H9 (cell line): ENCODE measurements around the gene AQP5. TPM values are rescaled to one million over a fixed set of nuclear protein-coding genes. Genes with fewer than 3 reads are reported as not detected.

Source experiments
- DNase-seq: peaks from one replicate; pipeline ENCODE4 v3.0.0-alpha.2; 2017
- H2AFZ ChIP-seq: one replicate; pipeline ENCODE4 v1.6.1; 2013; ENCODE audit warnings: mild to moderate bottlenecking, low read length, control low read depth, moderate library complexity
- H2AK5ac ChIP-seq: 2 replicates; pipeline ENCODE4 v1.6.1; 2013; ENCODE audit warnings: low read length, control low read depth, mixed read lengths; ENCODE audit not compliant: insufficient read length
- H2BK120ac ChIP-seq: one replicate; pipeline ENCODE4 v1.6.1; 2013; ENCODE audit warnings: low read depth, mild to moderate bottlenecking, low read length, control low read depth, inconsistent platforms; ENCODE audit not compliant: poor library complexity, severe bottlenecking
- H2BK12ac ChIP-seq: 2 replicates; pipeline ENCODE4 v1.6.1; 2013; ENCODE audit warnings: low read length, control low read depth, mixed read lengths, low read depth; ENCODE audit not compliant: insufficient read length
- H2BK15ac ChIP-seq: 2 replicates; pipeline ENCODE4 v1.6.1; 2013; ENCODE audit warnings: low read depth, low read length, control low read depth
- H2BK20ac ChIP-seq: one replicate; pipeline ENCODE4 v1.6.1; 2013; ENCODE audit warnings: low read depth, mild to moderate bottlenecking, low read length, control low read depth, inconsistent platforms; ENCODE audit not compliant: poor library complexity, severe bottlenecking
- H2BK5ac ChIP-seq: 2 replicates; pipeline ENCODE4 v1.6.1; 2013; ENCODE audit warnings: low read length, control low read depth, mixed read lengths; ENCODE audit not compliant: insufficient read length
- H3K14ac ChIP-seq: 2 replicates; pipeline ENCODE4 v1.6.1; 2013; ENCODE audit warnings: low read length, control low read depth; ENCODE audit not compliant: insufficient read depth
- H3K18ac ChIP-seq: 2 replicates; pipeline ENCODE4 v1.6.1; 2013; ENCODE audit warnings: low read depth, mild to moderate bottlenecking, mixed read lengths, low read length, control low read depth; ENCODE audit not compliant: insufficient read length
- H3K23ac ChIP-seq: 2 replicates; pipeline ENCODE4 v1.6.1; 2013; ENCODE audit warnings: low read length, control low read depth, mixed read lengths, low read depth; ENCODE audit not compliant: insufficient read length
- H3K23me2 ChIP-seq: 2 replicates; pipeline ENCODE4 v1.6.1; 2013; ENCODE audit warnings: low read depth, mild to moderate bottlenecking, mixed read lengths, low read length, control low read depth; ENCODE audit not compliant: insufficient read length, poor library complexity, severe bottlenecking
- H3K27ac ChIP-seq: 2 replicates; pipeline ENCODE4 v1.5.1; 2013; ENCODE audit warnings: low read length, control low read depth, mixed read lengths, low read depth; ENCODE audit not compliant: insufficient read length
- H3K27me3 ChIP-seq: 2 replicates; pipeline ENCODE4 v1.6.1; 2013; ENCODE audit warnings: low read length, control low read depth, inconsistent platforms; ENCODE audit not compliant: insufficient read depth
- H3K4ac ChIP-seq: 2 replicates; pipeline ENCODE4 v1.6.1; 2013; ENCODE audit warnings: low read depth, mild to moderate bottlenecking, control low read depth, inconsistent platforms, low read length, moderate library complexity
- H3K4me1 ChIP-seq: 2 replicates; pipeline ENCODE4 v1.6.1; 2013; ENCODE audit warnings: low read length, control low read depth, inconsistent platforms; ENCODE audit not compliant: insufficient read depth
- H3K4me2 ChIP-seq: 2 replicates; pipeline ENCODE4 v1.6.1; 2013; ENCODE audit warnings: low read length, control low read depth, mixed read lengths; ENCODE audit not compliant: insufficient read length, insufficient read depth
- H3K56ac ChIP-seq: 2 replicates; pipeline ENCODE4 v1.6.1; 2013; ENCODE audit warnings: low read depth, mild to moderate bottlenecking, mixed read lengths, low read length, control low read depth; ENCODE audit not compliant: insufficient read length
- H3K79me1 ChIP-seq: 2 replicates; pipeline ENCODE4 v1.6.1; 2013; ENCODE audit warnings: low read depth, mild to moderate bottlenecking, moderate library complexity, low read length, control low read depth, inconsistent platforms; ENCODE audit not compliant: insufficient read depth, poor library complexity, severe bottlenecking
- H3K79me2 ChIP-seq: 2 replicates; pipeline ENCODE4 v1.6.1; 2013; ENCODE audit warnings: low read length, control low read depth, inconsistent platforms; ENCODE audit not compliant: insufficient read depth
- H3K9ac ChIP-seq: 2 replicates; pipeline ENCODE4 v1.6.1; 2013; ENCODE audit warnings: low read length, control low read depth, mixed read lengths; ENCODE audit not compliant: insufficient read length; ENCODE audit errors: extremely low read depth
- H3K9me3 ChIP-seq: one replicate; pipeline ENCODE4 v1.6.1; 2013; ENCODE audit warnings: low read depth, low read length, inconsistent platforms; ENCODE audit not compliant: control insufficient read depth
- H3T11ph ChIP-seq: one replicate; pipeline ENCODE4 v1.6.1; 2013; ENCODE audit warnings: mild to moderate bottlenecking, low read length, control low read depth, inconsistent platforms
- H4K20me1 ChIP-seq: one replicate; pipeline ENCODE4 v1.6.1; 2013; ENCODE audit not compliant: control insufficient read depth, insufficient read length, insufficient read depth
- H4K5ac ChIP-seq: 2 replicates; pipeline ENCODE4 v1.6.1; 2013; ENCODE audit warnings: low read depth, mild to moderate bottlenecking, mixed read lengths, low read length, control low read depth; ENCODE audit not compliant: insufficient read length
- H4K8ac ChIP-seq: replicated peaks from 2 replicates; pipeline ENCODE4 v1.6.1; 2013; ENCODE audit warnings: low read length, control low read depth, mixed read lengths, low read depth; ENCODE audit not compliant: insufficient read length
- H4K91ac ChIP-seq: 2 replicates; pipeline ENCODE4 v1.6.1; 2013; ENCODE audit warnings: low read depth, mild to moderate bottlenecking, moderate library complexity, mixed read lengths, low read length, control low read depth; ENCODE audit not compliant: insufficient read length
- H3K27ac Mint-ChIP-seq, 3 experiments: 2 replicates in 2 of 3; 3 replicates in 1 of 3; pipeline ENCODE4 v1.8.0; 2020 to 2021; ENCODE audit warnings: mixed read lengths in 3 of 3, mild to moderate bottlenecking in 1 of 3, moderate library complexity in 1 of 3
- H3K27me3 Mint-ChIP-seq: 2 replicates; pipeline ENCODE4 v1.8.0; 2021; ENCODE audit warnings: low read depth, mild to moderate bottlenecking, moderate library complexity, mixed read lengths
- H3K36me3 Mint-ChIP-seq, 3 experiments: 2 replicates in 2 of 3; 3 replicates in 1 of 3; pipeline ENCODE4 v1.8.0; 2020 to 2021; ENCODE audit warnings: low read depth in 3 of 3, mixed read lengths in 3 of 3; ENCODE audit not compliant: insufficient read depth in 1 of 3
- H3K4me1 Mint-ChIP-seq, 2 experiments: 2 replicates each; pipeline ENCODE4 v1.8.0; 2020; ENCODE audit warnings: mixed read lengths in 2 of 2
- H3K4me3 Mint-ChIP-seq, 2 experiments: 2 replicates in 1 of 2; 3 replicates in 1 of 2; pipeline ENCODE4 v1.8.0; 2020 to 2021; ENCODE audit warnings: mild to moderate bottlenecking in 2 of 2, mixed read lengths in 2 of 2, moderate library complexity in 1 of 2
- H3K9me3 Mint-ChIP-seq, 2 experiments: 2 replicates in 1 of 2; 3 replicates in 1 of 2; pipeline ENCODE4 v1.8.0; 2020; ENCODE audit warnings: mild to moderate bottlenecking in 2 of 2, mixed read lengths in 2 of 2, moderate library complexity in 1 of 2
- WGBS: extraction: QIAGEN DNeasy Blood & Tissue Kit; methylation state at CpG from one replicate; pipeline ENCODE4 v1.1.7; 2013; ENCODE audit warnings: missing lambda C conversion rate, low lambda C conversion rate, mixed read lengths; ENCODE audit not compliant: insufficient read length; ENCODE audit errors: extremely low coverage; 5-methylcytosine and 5-hydroxymethylcytosine counted together
- total RNA-seq: library from RNA; stranded (reverse); gene quantifications from 2 replicates; pipeline ENCODE4 v1.2.1, GENCODE V29; 2021
- TF ChIP-seq, protein P1 (sequence below): fragments of 200-600 bp; sonication (generic); conservative IDR thresholded peaks from 3 replicates; pipeline ENCODE4 v1.8.0; 2021; ENCODE audit warnings: antibody characterized with exemption, mild to moderate bottlenecking

The AQP5 gene
- total RNA-seq, 1 experiment from 2014 or later, result 2.8 TPM

DNA sequence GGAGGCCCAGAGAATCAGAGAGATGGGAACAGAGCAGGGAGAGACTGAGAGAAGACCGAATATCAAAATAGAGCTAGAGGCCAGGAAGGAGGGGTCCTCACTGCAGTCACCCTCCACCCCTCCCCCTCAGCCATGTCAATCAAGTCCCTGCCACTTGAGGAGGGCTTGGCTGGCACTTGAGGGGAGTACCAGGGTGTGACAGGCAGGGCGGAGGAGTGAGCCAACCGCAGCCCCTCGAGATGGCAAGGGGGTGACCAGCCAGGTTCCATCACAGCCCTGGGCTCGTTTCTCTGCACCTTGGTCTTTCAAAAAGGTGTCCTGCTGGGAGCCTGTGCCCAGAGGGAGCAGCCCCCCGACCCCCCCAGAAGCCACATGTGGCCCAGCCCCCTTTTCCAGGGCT lies 4.2 kb downstream of the AQP5 start:
- peaks cover under 1% of the 10 kb centered on the region; the same call in 1 of the 2 replicates for H3K4me1 ChIP-seq
- H2BK15ac ChIP-seq, result no peak overlapping the region
- no peak overlapping the region for H2BK20ac ChIP-seq
- H2AK5ac ChIP-seq, result no peak overlapping the region
- Mint-ChIP-seq H3K27ac (no peak overlapping the region), H3K27me3 (peaks cover 53% of the 10 kb centered on the region), H3K4me1 (peaks cover 16 to 18% of the 10 kb centered on the region in 2 experiments), H3K4me3 (no peak overlapping the region), H3K9me3 (no peaks in the 10 kb centered on the region), H3K36me3 (no peaks in the 10 kb centered on the region)
- H3K79me2 ChIP-seq, result no peaks in the 10 kb centered on the region
- no peak overlapping the region for H2BK5ac ChIP-seq
- no peak overlapping the region for H4K8ac ChIP-seq
- H2BK12ac ChIP-seq, result no peak overlapping the region
- H3K79me1 ChIP-seq, result no peaks in the 10 kb centered on the region
- no peak overlapping the region for H3K14ac ChIP-seq
- H3K4ac ChIP-seq, result no peak overlapping the region
- no peak overlapping the region for H3T11ph ChIP-seq
- H3K23me2 ChIP-seq, result peaks cover 5% of the 10 kb centered on the region
- no peaks in the 10 kb centered on the region for H3K9me3 ChIP-seq
- H2AFZ ChIP-seq, result no peak overlapping the region
- H2BK120ac ChIP-seq, result no peak overlapping the region
- TF ChIP-seq, protein P1, sequence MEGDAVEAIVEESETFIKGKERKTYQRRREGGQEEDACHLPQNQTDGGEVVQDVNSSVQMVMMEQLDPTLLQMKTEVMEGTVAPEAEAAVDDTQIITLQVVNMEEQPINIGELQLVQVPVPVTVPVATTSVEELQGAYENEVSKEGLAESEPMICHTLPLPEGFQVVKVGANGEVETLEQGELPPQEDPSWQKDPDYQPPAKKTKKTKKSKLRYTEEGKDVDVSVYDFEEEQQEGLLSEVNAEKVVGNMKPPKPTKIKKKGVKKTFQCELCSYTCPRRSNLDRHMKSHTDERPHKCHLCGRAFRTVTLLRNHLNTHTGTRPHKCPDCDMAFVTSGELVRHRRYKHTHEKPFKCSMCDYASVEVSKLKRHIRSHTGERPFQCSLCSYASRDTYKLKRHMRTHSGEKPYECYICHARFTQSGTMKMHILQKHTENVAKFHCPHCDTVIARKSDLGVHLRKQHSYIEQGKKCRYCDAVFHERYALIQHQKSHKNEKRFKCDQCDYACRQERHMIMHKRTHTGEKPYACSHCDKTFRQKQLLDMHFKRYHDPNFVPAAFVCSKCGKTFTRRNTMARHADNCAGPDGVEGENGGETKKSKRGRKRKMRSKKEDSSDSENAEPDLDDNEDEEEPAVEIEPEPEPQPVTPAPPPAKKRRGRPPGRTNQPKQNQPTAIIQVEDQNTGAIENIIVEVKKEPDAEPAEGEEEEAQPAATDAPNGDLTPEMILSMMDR, result no peak
- no peak for DNase-seq
- no peak overlapping the region for H3K27ac ChIP-seq
- H4K20me1 ChIP-seq, result no peaks in the 10 kb centered on the region
- no CpG with 5 or more reads among the region's 6 CpGs for WGBS
- no peak overlapping the region for H3K18ac ChIP-seq
- H4K91ac ChIP-seq, result no peak overlapping the region
- H4K5ac ChIP-seq, result no peak overlapping the region
- peaks cover 4% of the 10 kb centered on the region for H3K27me3 ChIP-seq
- H3K23ac ChIP-seq, result no peak overlapping the region
- H3K4me2 ChIP-seq, result no peak overlapping the region
- H3K56ac ChIP-seq, result no peak overlapping the region
- no peak overlapping the region for H3K9ac ChIP-seq
